ENCODE results near the gene SCNN1A. TPM values are rescaled to one million over a fixed set of nuclear protein-coding genes. Genes with fewer than 3 reads are reported as not detected.
A peak's percentile ranks its signal among the peaks of the same experiment; 100 is the strongest.

The SCNN1A gene
- total RNA-seq, 2 donors from 2014 or later: 158 to 188 TPM

GRCh38 chr12:6367969-6368892 lies 7.1 kb downstream of the SCNN1A start:
- H3K27ac ChIP-seq: peak overlapping the region; percentile 15
- H3K9ac ChIP-seq (ENCODE audit: low read depth in 2 of 2, low read length in 2 of 2): peak overlapping the region in 1 of 2 donors; percentile 64
- H3K9me3 ChIP-seq: no peaks in the 10 kb centered on the region
- H3K4me3 ChIP-seq: no peak overlapping the region
- H3K36me3 ChIP-seq: no peaks in the 10 kb centered on the region
- no peak for TF ChIP-seq CTCF (IDR thresholded peaks at IDR 0.05)
- H3K4me1 ChIP-seq: peaks cover 11% of the 10 kb centered on the region
- DNase-seq: peak; percentile 29
- intact Hi-C loops (cut with DNase I): no loop called here
- no peaks in the 10 kb centered on the region for H3K27me3 ChIP-seq

GRCh38 chr12:6367065-6367968 lies 8.0 kb downstream of the SCNN1A start:
- Histone ChIP-seq H3K9ac (ENCODE audit: low read depth in 2 of 2, low read length in 2 of 2) (peak overlapping the region in 1 of 2 donors; percentile 14), H3K4me3 (no peak overlapping the region), H3K4me1 (peaks cover 11% of the 10 kb centered on the region), H3K36me3 (no peaks in the 10 kb centered on the region), H3K27me3 (no peaks in the 10 kb centered on the region), H3K9me3 (no peaks in the 10 kb centered on the region), H3K27ac (peak overlapping the region; percentile 15)
- peak; percentile 41 for DNase-seq
- no peak for TF ChIP-seq CTCF (IDR thresholded peaks at IDR 0.05)
- intact Hi-C loops (cut with DNase I): no loop called here

GRCh38 chr12:6364044-6364374 lies 11.4 kb downstream of the SCNN1A start:
- intact Hi-C loops (cut with DNase I): no loop called here
- DNase-seq: peak; percentile 83
- peak overlapping the region; percentile 86 to 94 for H3K9ac ChIP-seq (ENCODE audit: low read depth in 2 of 2, low read length in 2 of 2)
- peaks cover 14% of the 10 kb centered on the region for H3K4me1 ChIP-seq
- H3K4me3 ChIP-seq: peak overlapping the region; percentile 48
- TF ChIP-seq CTCF (IDR thresholded peaks at IDR 0.05): no peak
- H3K36me3 ChIP-seq: no peaks in the 10 kb centered on the region
- H3K9me3 ChIP-seq: no peaks in the 10 kb centered on the region
- H3K27me3 ChIP-seq: no peaks in the 10 kb centered on the region
- peak overlapping the region; percentile 93 for H3K27ac ChIP-seq

GRCh38 chr12:6363330-6364043 lies 11.9 kb downstream of the SCNN1A start:
- Histone ChIP-seq H3K9me3 (no peaks in the 10 kb centered on the region), H3K4me1 (peaks cover 10% of the 10 kb centered on the region), H3K27me3 (no peaks in the 10 kb centered on the region), H3K27ac (peak overlapping the region; percentile 93), H3K36me3 (no peaks in the 10 kb centered on the region), H3K9ac (ENCODE audit: low read depth in 2 of 2, low read length in 2 of 2) (peak overlapping the region; percentile 86 to 94), H3K4me3 (peak overlapping the region; percentile 48)
- TF ChIP-seq CTCF (IDR thresholded peaks at IDR 0.05): no peak
- peak; percentile 88 for DNase-seq
- intact Hi-C loops (cut with DNase I): no loop called here

- Histone ChIP-seq H3K27me3 (no peaks in the 10 kb centered on the region), H3K9me3 (no peaks in the 10 kb centered on the region), H3K4me3 (peak overlapping the region; percentile 48), H3K9ac (ENCODE audit: low read depth in 2 of 2, low read length in 2 of 2) (peak overlapping the region in 1 of 2 donors; percentile 94), H3K4me1 (peaks cover 9% of the 10 kb centered on the region), H3K27ac (peak overlapping the region; percentile 93), H3K36me3 (no peaks in the 10 kb centered on the region)
- TF ChIP-seq CTCF (IDR thresholded peaks at IDR 0.05): no peak
- intact Hi-C loops (cut with DNase I): no loop called here
- no peak for DNase-seq
Observed at GRCh38 chr12:6363010-6363329, 12.4 kb downstream of the SCNN1A start.

All from colonic mucosa (tissue), 4 donors.